8988T (cell line): ENCODE data around the gene LMAN1L.

ENCODE experiments used
- DNase-seq: peaks from one replicate; pipeline ENCODE4 v3.0.0; 2011

Gene LMAN1L

GRCh38 chr15:74817370-74817737, 4.7 kb downstream of the LMAN1L start:
- no peak for DNase-seq

GRCh38 chr15:74820056-74820455, 7.4 kb downstream of the LMAN1L start:
- no peak for DNase-seq

GRCh38 chr15:74821091-74821789, 8.6 kb downstream of the LMAN1L start:
- DNase-seq: no peak

GRCh38 chr15:74821790-74822158, 9.1 kb downstream of the LMAN1L start:
- DNase-seq: no peak

GRCh38 chr15:74822233-74822632, 9.6 kb downstream of the LMAN1L start:
- no peak for DNase-seq

- DNase-seq: no peak
Measured at GRCh38 chr15:74823324-74823723, 10.7 kb downstream of the LMAN1L start.

- DNase-seq: no peak
Measured at GRCh38 chr15:74824976-74825375, 12.3 kb downstream of the LMAN1L start.

GRCh38 chr15:74825866-74826265, 13.2 kb downstream of the LMAN1L start:
- DNase-seq: no peak

GRCh38 chr15:74826364-74826819, 13.8 kb downstream of the LMAN1L start, which contains the start of gene CPLX3:
Gene CPLX3, plus strand, starts transcription at chr15:74826627. Its CDS starts 77 bp downstream, at chr15:74826704.
- DNase-seq: no peak

- DNase-seq: no peak
Measured at GRCh38 chr15:74826921-74827320, 14.3 kb downstream of the LMAN1L start.

- no peak for DNase-seq
Measured at GRCh38 chr15:74827614-74828013, 15.0 kb downstream of the LMAN1L start.

GRCh38 chr15:74828835-74829234, 16.2 kb downstream of the LMAN1L start:
- no peak for DNase-seq

- DNase-seq: no peak
Measured at GRCh38 chr15:74829486-74829885, 16.9 kb downstream of the LMAN1L start.

GRCh38 chr15:74829991-74830390, 17.4 kb downstream of the LMAN1L start:
- no peak for DNase-seq

GRCh38 chr15:74830868-74831267, 18.2 kb downstream of the LMAN1L start:
- no peak for DNase-seq

- no peak for DNase-seq
Measured at GRCh38 chr15:74831813-74832495, 19.3 kb downstream of the LMAN1L start.

- DNase-seq: no peak
Measured at GRCh38 chr15:74832826-74833225, 20.2 kb downstream of the LMAN1L start.

GRCh38 chr15:74833376-74834107, 20.9 kb downstream of the LMAN1L start:
- DNase-seq: no peak

- DNase-seq: peak; percentile 94
Measured at GRCh38 chr15:74835312-74835823, 22.7 kb downstream of the LMAN1L start.

- DNase-seq: no peak
Measured at GRCh38 chr15:74836846-74837245, 24.2 kb downstream of the LMAN1L start.

GRCh38 chr15:74837482-74838136, 25.0 kb downstream of the LMAN1L start:
- no peak for DNase-seq

- no peak for DNase-seq
Measured at GRCh38 chr15:74838137-74838516, 25.5 kb downstream of the LMAN1L start.
